Gastrocnemius medialis (tissue), 4 donors: ENCODE measurements around the gene TNIK. TPM values are rescaled to one million over a fixed set of nuclear protein-coding genes. Genes with fewer than 3 reads are reported as not detected.

ENCODE experiments used
- ATAC-seq, 2 donors: fragments of 150-250 bp; one replicate each; pipeline ENCODE4 v1.9.1; 2016
- DNase-seq, 2 donors: peaks; one replicate each; pipeline ENCODE4 v3.0.0-alpha.2; 2019
- H3K27ac ChIP-seq, 4 donors: fragments of 200-600 bp; sonication (generic); 1 replicate in 1 of 4; 2 replicates in 3 of 4; pipeline ENCODE4 v1.5.1; 2016 to 2018; ENCODE audit warnings: mild to moderate bottlenecking in 2 of 4, moderate library complexity in 1 of 4
- H3K27me3 ChIP-seq, 3 donors: fragments of 200-600 bp; sonication (generic) in 2 of 3; 1 replicate in 1 of 3; 2 replicates in 2 of 3; pipeline versions ENCODE4 v1.5.1 to v1.6.0; 2016 to 2019; ENCODE audit warnings: mild to moderate bottlenecking in 1 of 3, moderate library complexity in 1 of 3
- H3K36me3 ChIP-seq, 2 donors: fragments of 200-600 bp; sonication (generic) in 1 of 2; one replicate each; pipeline ENCODE4 v1.5.1; 2017 to 2018
- H3K4me1 ChIP-seq, 2 donors: fragments of 200-600 bp; sonication (generic) in 1 of 2; one replicate each; pipeline ENCODE4 v1.5.1; 2016 to 2017; ENCODE audit warnings: mild to moderate bottlenecking in 2 of 2
- H3K4me3 ChIP-seq, 4 donors: fragments of 200-600 bp; sonication (generic) in 3 of 4; 1 replicate in 1 of 4; 2 replicates in 3 of 4; pipeline ENCODE4 v1.5.1; 2016 to 2019; ENCODE audit warnings: mild to moderate bottlenecking in 2 of 4
- H3K9me3 ChIP-seq, 3 donors: fragments of 200-600 bp; sonication (generic) in 2 of 3; 1 replicate in 1 of 3; 2 replicates in 2 of 3; pipeline ENCODE4 v1.5.1; 2016 to 2019
- POLR2A ChIP-seq, 2 donors: fragments of 450-650 bp; IDR thresholded peaks; one replicate each; pipeline ENCODE4 v1.6.1; 2017; ENCODE audit warnings: antibody characterized with exemption in 2 of 2, mild to moderate bottlenecking in 2 of 2, moderate library complexity in 2 of 2
- in situ Hi-C, 4 donors: fragments of 200-750 bp; cut with MboI; loops; one replicate each; pipeline versions ENCODE4 v1.15.0 to v1.8.0; 2017; ENCODE audit warnings: low sequenced_read_pairs in 4 of 4
- intact Hi-C: fragments of 100-400 bp; cut with DNase I; formaldehyde crosslinking; loops from one replicate; pipeline ENCODE4 v1.15.1; 2023; ENCODE audit warnings: low total_unique reads
- total RNA-seq, 4 donors: library from RNA; depleted of rRNA; stranded (reverse); fragments of >200 nt; gene quantifications; one replicate each; pipeline versions ENCODE4 v1.1.0 to v1.2.3, GENCODE V29; 2016
- TF ChIP-seq, protein P1 (sequence below), 5 experiments: fragments of 450-650 bp in 3 of 5; fragments of 200-600 bp in 2 of 5; sonication (generic) in 2 of 5; IDR thresholded peaks in 4 of 5; conservative IDR thresholded peaks in 1 of 5; 1 replicate in 4 of 5; 2 replicates in 1 of 5; pipeline ENCODE4 v1.5.1; 2016 to 2019; ENCODE audit warnings: antibody characterized with exemption in 5 of 5, mild to moderate bottlenecking in 3 of 5, moderate library complexity in 3 of 5

Gene TNIK
- total RNA-seq, 4 donors from 2014 or later = 5.2 to 19.7 (median 10.6) TPM

DNA sequence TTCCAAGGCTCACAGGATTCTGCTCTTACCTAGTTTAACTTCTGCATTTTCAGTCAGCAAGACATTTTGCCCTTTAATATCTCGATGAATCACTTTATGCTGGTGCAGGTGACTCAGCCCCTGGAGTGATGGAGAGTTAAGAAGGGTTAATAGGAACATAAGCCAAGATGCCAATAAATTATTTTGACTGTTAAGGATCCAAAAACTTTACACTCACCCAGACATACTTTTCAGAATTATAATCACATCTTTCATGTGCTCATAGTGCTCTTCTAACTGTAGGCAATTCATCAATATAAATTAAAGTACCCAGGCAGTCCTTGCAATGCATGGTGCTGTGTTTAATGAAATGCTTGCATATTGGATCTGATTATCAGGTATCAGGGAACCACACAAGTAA lies 269.5 kb downstream of the TNIK start:
- intact Hi-C loops = no loop called here
- in situ Hi-C loops = loop anchor here in 2 of 4 donors (25.0 kb wide), 1 partner anchor 272 kb away; the partner anchor contains the start of gene TNIK (in 2 of the 2)
- DNase-seq (no peak), ATAC-seq (no peak)
- H3K36me3 ChIP-seq = no peaks in the 10 kb centered on the region
- no peaks in the 10 kb centered on the region for H3K9me3 ChIP-seq
- no peak overlapping the region for H3K27ac ChIP-seq
- no peak overlapping the region for H3K4me3 ChIP-seq
- peaks cover 16 to 33% of the 10 kb centered on the region in 2 donors for H3K4me1 ChIP-seq
- H3K27me3 ChIP-seq = no peaks in the 10 kb centered on the region
- TF ChIP-seq POLR2A (IDR thresholded peaks at IDR 0.05) = no peak
- TF ChIP-seq, protein P1, sequence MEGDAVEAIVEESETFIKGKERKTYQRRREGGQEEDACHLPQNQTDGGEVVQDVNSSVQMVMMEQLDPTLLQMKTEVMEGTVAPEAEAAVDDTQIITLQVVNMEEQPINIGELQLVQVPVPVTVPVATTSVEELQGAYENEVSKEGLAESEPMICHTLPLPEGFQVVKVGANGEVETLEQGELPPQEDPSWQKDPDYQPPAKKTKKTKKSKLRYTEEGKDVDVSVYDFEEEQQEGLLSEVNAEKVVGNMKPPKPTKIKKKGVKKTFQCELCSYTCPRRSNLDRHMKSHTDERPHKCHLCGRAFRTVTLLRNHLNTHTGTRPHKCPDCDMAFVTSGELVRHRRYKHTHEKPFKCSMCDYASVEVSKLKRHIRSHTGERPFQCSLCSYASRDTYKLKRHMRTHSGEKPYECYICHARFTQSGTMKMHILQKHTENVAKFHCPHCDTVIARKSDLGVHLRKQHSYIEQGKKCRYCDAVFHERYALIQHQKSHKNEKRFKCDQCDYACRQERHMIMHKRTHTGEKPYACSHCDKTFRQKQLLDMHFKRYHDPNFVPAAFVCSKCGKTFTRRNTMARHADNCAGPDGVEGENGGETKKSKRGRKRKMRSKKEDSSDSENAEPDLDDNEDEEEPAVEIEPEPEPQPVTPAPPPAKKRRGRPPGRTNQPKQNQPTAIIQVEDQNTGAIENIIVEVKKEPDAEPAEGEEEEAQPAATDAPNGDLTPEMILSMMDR (IDR thresholded peaks at IDR 0.05 in 4 of 5, conservative IDR thresholded peaks at IDR 0.05 in 1 of 5) = no peak

DNA sequence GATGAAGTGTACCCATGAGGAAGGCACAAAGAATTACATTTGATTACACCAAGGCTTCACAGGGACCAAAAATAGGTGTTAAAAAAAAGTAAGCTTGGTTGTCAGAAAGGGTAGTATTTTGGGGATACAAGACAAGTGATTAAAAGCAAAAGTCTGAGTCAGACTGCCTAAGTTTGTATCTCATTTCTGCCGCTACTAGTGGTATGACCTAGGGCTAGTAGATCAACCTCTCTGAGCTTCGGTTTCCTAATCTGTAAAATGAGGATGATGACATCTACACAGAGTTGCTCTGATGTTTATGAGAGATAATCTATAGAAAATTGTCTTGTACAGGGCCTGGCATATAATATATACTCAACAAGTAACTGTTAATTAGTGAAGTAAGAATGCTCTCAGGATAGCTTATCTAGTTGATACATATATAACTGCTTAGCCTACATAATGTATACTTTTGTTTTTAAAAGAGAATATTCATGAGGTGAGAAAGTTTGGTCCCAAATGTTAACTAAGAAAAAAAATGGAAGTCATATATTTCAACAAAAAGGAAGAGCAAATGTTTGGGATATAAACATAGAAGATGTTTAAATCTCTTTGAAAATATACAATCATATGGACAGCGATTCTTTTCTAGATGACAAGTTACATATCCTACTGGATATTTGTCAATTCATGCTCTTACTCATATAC lies 270.7 kb downstream of the TNIK start:
- Histone ChIP-seq H3K9me3 (no peaks in the 10 kb centered on the region), H3K4me3 (no peak overlapping the region), H3K27ac (no peak overlapping the region), H3K4me1 (peaks cover 21 to 40% of the 10 kb centered on the region in 2 donors), H3K36me3 (no peaks in the 10 kb centered on the region), H3K27me3 (no peaks in the 10 kb centered on the region)
- DNase-seq (no peak), ATAC-seq (no peak)
- TF ChIP-seq, protein P1 (IDR thresholded peaks at IDR 0.05 in 4 of 5, conservative IDR thresholded peaks at IDR 0.05 in 1 of 5) = no peak
- TF ChIP-seq POLR2A (IDR thresholded peaks at IDR 0.05) = no peak
- in situ Hi-C loops = loop anchor here (5.0 to 25.0 kb wide), 5 partner anchors 268 to 378 kb away; partner anchors contain the start of gene TNIK (in 3 of the 4)
- intact Hi-C loops = loop anchor here (2.0 to 10.0 kb wide), 2 partner anchors 271 to 645 kb away; partner anchors contain the start of gene TNIK

DNA sequence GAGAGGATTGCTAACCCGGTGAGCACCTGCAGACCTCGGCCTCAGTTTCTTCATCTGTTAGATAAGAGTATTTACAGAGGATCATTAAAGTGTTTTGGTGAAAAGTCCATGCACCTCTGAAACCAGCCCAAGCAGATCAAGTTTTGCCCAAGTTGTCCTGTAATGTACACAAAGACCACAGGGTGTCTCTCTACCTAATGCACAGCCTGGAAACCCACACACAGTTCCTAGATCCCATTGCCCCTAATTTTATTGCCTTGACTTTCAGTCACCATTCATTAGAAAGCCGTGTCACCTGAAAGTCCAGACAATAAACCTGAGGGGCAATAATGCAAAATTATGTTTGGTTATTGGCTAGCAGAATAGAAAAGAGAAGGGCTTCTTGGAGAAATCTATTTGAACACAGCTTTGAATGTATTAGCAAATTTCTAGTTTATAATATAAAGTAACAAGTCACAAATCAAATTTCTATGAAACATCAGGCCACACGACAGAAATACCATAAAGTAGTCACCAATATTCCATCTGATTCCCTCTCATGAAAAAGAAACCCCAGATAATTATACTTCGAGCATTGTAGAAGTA lies 272.4 kb downstream of the TNIK start:
- intact Hi-C loops (loop anchor here (2.0 to 10.0 kb wide), 3 partner anchors 273 to 647 kb away; partner anchors contain the start of gene TNIK), in situ Hi-C loops (loop anchor here (5.0 to 25.0 kb wide), 5 partner anchors 270 to 380 kb away; partner anchors contain the start of gene TNIK (in 3 of the 4))
- Histone ChIP-seq H3K36me3 (no peaks in the 10 kb centered on the region), H3K27me3 (no peaks in the 10 kb centered on the region), H3K4me1 (peaks cover 21 to 38% of the 10 kb centered on the region in 2 donors), H3K4me3 (no peak overlapping the region), H3K27ac (no peak overlapping the region), H3K9me3 (no peaks in the 10 kb centered on the region)
- TF ChIP-seq POLR2A (IDR thresholded peaks at IDR 0.05) = no peak
- TF ChIP-seq, protein P1 (IDR thresholded peaks at IDR 0.05 in 4 of 5, conservative IDR thresholded peaks at IDR 0.05 in 1 of 5) = peak; percentile 53 to 64 (median 63)
- ATAC-seq (peak; percentile 82 to 88), DNase-seq (no peak)

DNA sequence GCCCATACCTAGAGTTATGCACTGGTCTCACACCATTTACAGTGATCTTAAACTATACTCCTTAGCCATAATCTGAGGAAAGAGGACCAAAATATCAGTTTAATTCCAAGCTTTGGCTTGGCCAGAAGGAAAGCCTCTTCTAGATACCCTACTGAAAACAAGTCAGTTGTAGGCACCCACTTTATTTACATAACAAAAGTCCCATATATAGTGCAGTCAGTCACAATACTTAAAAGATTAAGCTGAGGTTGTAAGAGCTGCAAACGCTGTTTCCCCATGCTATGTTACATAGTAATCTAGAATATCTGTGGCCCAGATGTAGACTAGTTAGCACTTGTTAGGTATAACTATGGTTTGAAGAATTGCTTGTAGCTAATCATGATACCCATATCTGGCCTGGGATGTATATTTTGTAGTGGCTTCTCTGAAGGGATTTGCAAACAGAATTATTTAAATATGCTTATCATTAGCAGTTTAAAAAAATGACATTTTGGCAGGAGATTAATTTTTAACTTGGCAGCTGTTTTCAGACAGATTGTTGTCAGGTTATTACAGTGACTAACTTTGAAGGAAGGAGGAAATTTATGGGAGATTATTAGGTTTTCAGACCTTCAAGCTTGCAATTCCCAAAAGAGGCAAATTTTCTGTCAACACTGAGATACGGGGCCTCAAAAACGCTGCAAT lies 273.2 kb downstream of the TNIK start:
- Histone ChIP-seq H3K9me3 (no peaks in the 10 kb centered on the region), H3K27me3 (no peaks in the 10 kb centered on the region), H3K27ac (no peak overlapping the region), H3K36me3 (no peaks in the 10 kb centered on the region), H3K4me1 (peaks cover 21 to 30% of the 10 kb centered on the region in 2 donors), H3K4me3 (no peak overlapping the region)
- intact Hi-C loops (loop anchor here (2.0 to 10.0 kb wide), 2 partner anchors 380 to 648 kb away; no protein-coding TSS in a partner anchor), in situ Hi-C loops (loop anchor here (5.0 to 25.0 kb wide), 5 partner anchors 270 to 380 kb away; partner anchors contain the start of gene TNIK (in 3 of the 4))
- DNase-seq (no peak), ATAC-seq (no peak)
- TF ChIP-seq, protein P1 (IDR thresholded peaks at IDR 0.05 in 4 of 5, conservative IDR thresholded peaks at IDR 0.05 in 1 of 5) = no peak
- TF ChIP-seq POLR2A (IDR thresholded peaks at IDR 0.05) = no peak
